ENCODE measurements around the gene NOSIP. TPM values are rescaled to one million over a fixed set of nuclear protein-coding genes. Genes with fewer than 3 reads are reported as not detected.

The NOSIP gene
- total RNA-seq, 1 experiment from 2014 or later, result 97.9 TPM

- no peak for TF ChIP-seq ZNF138 (CRISPR knock-in tag; conservative IDR thresholded peaks at IDR 0.05)
- TF ChIP-seq ATF1 (CRISPR knock-in tag; IDR thresholded peaks at IDR 0.05), result no peak
- TF ChIP-seq SMAD3 (CRISPR knock-in tag; IDR thresholded peaks at IDR 0.05; ENCODE audit: borderline replicate concordance), result no peak
Observed at GRCh38 chr19:49609499-49610092, 29.2 kb upstream of the NOSIP start (continued).

GRCh38 chr19:49605605-49606004 is 25.2 kb upstream of the NOSIP start:
- H3K36me3 Mint-ChIP-seq, result peaks cover 60% of the 10 kb centered on the region
- POLR2A ChIA-PET, result no interaction called here
- CTCF ChIA-PET, result no interaction called here

More at GRCh38 chr19:49605605-49606004, 25.2 kb upstream of the NOSIP start:
- Mint-ChIP-seq H3K4me1 (no peaks in the 10 kb centered on the region), H3K27me3 (ENCODE audit: low read depth) (no peaks in the 10 kb centered on the region), H3K27ac (no peak overlapping the region), H3K9me3 (no peaks in the 10 kb centered on the region), H3K4me3 (no peak overlapping the region)
- no peak for DNase-seq (ENCODE audit: low spot score)
- ATAC-seq, result no peak
- TF ChIP-seq ZNF281 (CRISPR knock-in tag; IDR thresholded peaks at IDR 0.05), result no peak
- no peak for TF ChIP-seq CREB1 (CRISPR knock-in tag; IDR thresholded peaks at IDR 0.05)
- TF ChIP-seq FOXP1 (CRISPR knock-in tag; IDR thresholded peaks at IDR 0.05; ENCODE audit: borderline replicate concordance), result no peak
- TF ChIP-seq STAT6 (CRISPR knock-in tag; conservative IDR thresholded peaks at IDR 0.05; ENCODE audit: low read depth), result no peak
- no peak for TF ChIP-seq TEAD4 (CRISPR knock-in tag; IDR thresholded peaks at IDR 0.05)
- no peak for TF ChIP-seq KAT7 (CRISPR knock-in tag; IDR thresholded peaks at IDR 0.05; ENCODE audit: borderline replicate concordance)
- no peak for TF ChIP-seq HMGA2 (CRISPR knock-in tag; IDR thresholded peaks at IDR 0.05)
- TF ChIP-seq ZNF512 (CRISPR knock-in tag; IDR thresholded peaks at IDR 0.05; ENCODE audit: borderline replicate concordance), result no peak
- no peak for TF ChIP-seq ZNF396 (CRISPR knock-in tag; IDR thresholded peaks at IDR 0.05; ENCODE audit: borderline replicate concordance)
- TF ChIP-seq ESRRA (CRISPR knock-in tag; IDR thresholded peaks at IDR 0.05; ENCODE audit: borderline replicate concordance), result no peak
- no peak for TF ChIP-seq ZNF219 (CRISPR knock-in tag; IDR thresholded peaks at IDR 0.05; ENCODE audit: borderline replicate concordance)
- TF ChIP-seq ELF4 (CRISPR knock-in tag; IDR thresholded peaks at IDR 0.05; ENCODE audit: low read depth), result no peak
- no peak for TF ChIP-seq E2F1 (CRISPR knock-in tag; IDR thresholded peaks at IDR 0.05)
- no peak for TF ChIP-seq ZNF416 (CRISPR knock-in tag; IDR thresholded peaks at IDR 0.05)
- no peak for TF ChIP-seq AFF4 (CRISPR knock-in tag; IDR thresholded peaks at IDR 0.05; ENCODE audit: borderline replicate concordance)
- TF ChIP-seq NFATC4 (CRISPR knock-in tag; IDR thresholded peaks at IDR 0.05), result no peak
